ENCODE measurements around the gene PCNX2.

- TF ChIP-seq EZH2 (IDR thresholded peaks at IDR 0.05; ENCODE audit: insufficient read depth, low read length) = no peak
- no peak for TF ChIP-seq CTCF (IDR thresholded peaks at IDR 0.05; ENCODE audit: insufficient read depth, low read depth, low read length)
Measured at GRCh38 chr1:233112186-233113008, 183.1 kb downstream of the PCNX2 start.

Data from astrocyte (in vitro differentiated cells and primary cell).